Renal cortex interstitium (tissue), 11 donors: Measurements from ENCODE around the gene KCTD1. TPM values are rescaled to one million over a fixed set of nuclear protein-coding genes. Genes with fewer than 3 reads are reported as not detected.

Experiments used
- DNase-seq, 11 donors: peaks; one replicate each; pipeline ENCODE4 v3.0.0-alpha.2; 2013; ENCODE audit warnings: low read depth in 9 of 11, low spot score in 4 of 11; ENCODE audit errors: extremely low read depth in 1 of 11
- polyA plus RNA-seq, 3 donors: library from polyadenylated mRNA; unstranded; fragments of 120-200 nt; gene quantifications; one replicate each; pipeline ENCODE4 v1.2.1, GENCODE V29; 2013; ENCODE audit not compliant: insufficient read length in 3 of 3

Gene KCTD1
- polyA plus RNA-seq, 3 donors: 70.2 to 77.7 (median 71.3) TPM

- no peak for DNase-seq
Observed at GRCh38 chr18:26532367-26533340, 15.7 kb downstream of the KCTD1 start.

GRCh38 chr18:26531605-26532298 lies 16.6 kb downstream of the KCTD1 start:
- DNase-seq: no peak

- DNase-seq: no peak
Observed at GRCh38 chr18:26526966-26527234, 21.5 kb downstream of the KCTD1 start.

- DNase-seq: no peak
Observed at GRCh38 chr18:26526128-26526965, 22.0 kb downstream of the KCTD1 start.

GRCh38 chr18:26524504-26525351 lies 23.6 kb downstream of the KCTD1 start:
- DNase-seq: no peak

- DNase-seq: no peak
Observed at GRCh38 chr18:26524002-26524401, 24.4 kb downstream of the KCTD1 start.

- DNase-seq: no peak
Observed at GRCh38 chr18:26521617-26522016, 26.7 kb downstream of the KCTD1 start.

- no peak for DNase-seq
Observed at GRCh38 chr18:26520974-26521373, 27.4 kb downstream of the KCTD1 start.

GRCh38 chr18:26519114-26519513 lies 29.2 kb downstream of the KCTD1 start:
- DNase-seq: no peak

- no peak for DNase-seq
Observed at GRCh38 chr18:26516964-26517363, 31.4 kb downstream of the KCTD1 start.

GRCh38 chr18:26515643-26516487 lies 32.5 kb downstream of the KCTD1 start:
- no peak for DNase-seq

- peak in 6 of 11 donors; percentile 18 to 44 (median 30) for DNase-seq
Observed at GRCh38 chr18:26511339-26512071, 36.8 kb downstream of the KCTD1 start.

GRCh38 chr18:26510337-26510736 lies 38.0 kb downstream of the KCTD1 start:
- no peak for DNase-seq

- DNase-seq: no peak
Observed at GRCh38 chr18:26506012-26506411, 42.3 kb downstream of the KCTD1 start.

GRCh38 chr18:26504831-26505230 lies 43.5 kb downstream of the KCTD1 start:
- no peak for DNase-seq

- DNase-seq: peak in 2 of 11 donors; percentile 39 to 45
Observed at GRCh38 chr18:26503382-26503781, 45.0 kb downstream of the KCTD1 start.

GRCh38 chr18:26502823-26503222 lies 45.5 kb downstream of the KCTD1 start:
- DNase-seq: no peak
